Gastrocnemius medialis (tissue), 4 donors: ENCODE measurements around the gene ERFL.
"Not testable (repeated sequence)": the region's sequence is repeated elsewhere in the genome, so short reads cannot be mapped to it uniquely, and the experiment has no call there.

Experiments used
- POLR2A ChIP-seq, 2 donors: fragments of 450-650 bp; IDR thresholded peaks; one replicate each; pipeline ENCODE4 v1.6.1; 2017; ENCODE audit warnings: antibody characterized with exemption in 2 of 2, mild to moderate bottlenecking in 2 of 2, moderate library complexity in 2 of 2
- TF ChIP-seq, protein P1 (sequence below), 5 experiments: fragments of 450-650 bp in 3 of 5; fragments of 200-600 bp in 2 of 5; sonication (generic) in 2 of 5; IDR thresholded peaks in 4 of 5; conservative IDR thresholded peaks in 1 of 5; 1 replicate in 4 of 5; 2 replicates in 1 of 5; pipeline ENCODE4 v1.5.1; 2016 to 2019; ENCODE audit warnings: antibody characterized with exemption in 5 of 5, mild to moderate bottlenecking in 3 of 5, moderate library complexity in 3 of 5

DNA sequence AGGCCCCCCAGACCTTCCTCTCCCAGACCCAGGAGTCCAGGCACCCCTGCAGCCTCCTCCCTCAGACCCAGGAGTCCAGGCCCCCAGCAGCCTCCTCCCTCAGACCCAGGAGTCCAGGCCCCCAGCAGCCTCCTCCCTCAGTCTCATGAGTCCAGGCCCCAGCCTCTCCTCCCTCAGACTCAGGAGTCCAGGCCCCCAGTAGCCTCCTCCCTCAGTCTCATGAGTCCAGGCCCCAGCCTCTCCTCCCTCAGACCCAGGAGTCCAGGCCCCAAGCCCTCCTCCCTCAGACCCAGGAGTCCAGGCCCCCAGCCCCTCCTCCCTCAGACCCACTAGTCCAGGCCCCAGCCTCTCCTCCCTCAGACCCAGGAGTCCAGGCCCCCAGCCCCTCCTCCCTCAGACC lies 11.0 kb upstream of the ERFL start:
- TF ChIP-seq, protein P1, sequence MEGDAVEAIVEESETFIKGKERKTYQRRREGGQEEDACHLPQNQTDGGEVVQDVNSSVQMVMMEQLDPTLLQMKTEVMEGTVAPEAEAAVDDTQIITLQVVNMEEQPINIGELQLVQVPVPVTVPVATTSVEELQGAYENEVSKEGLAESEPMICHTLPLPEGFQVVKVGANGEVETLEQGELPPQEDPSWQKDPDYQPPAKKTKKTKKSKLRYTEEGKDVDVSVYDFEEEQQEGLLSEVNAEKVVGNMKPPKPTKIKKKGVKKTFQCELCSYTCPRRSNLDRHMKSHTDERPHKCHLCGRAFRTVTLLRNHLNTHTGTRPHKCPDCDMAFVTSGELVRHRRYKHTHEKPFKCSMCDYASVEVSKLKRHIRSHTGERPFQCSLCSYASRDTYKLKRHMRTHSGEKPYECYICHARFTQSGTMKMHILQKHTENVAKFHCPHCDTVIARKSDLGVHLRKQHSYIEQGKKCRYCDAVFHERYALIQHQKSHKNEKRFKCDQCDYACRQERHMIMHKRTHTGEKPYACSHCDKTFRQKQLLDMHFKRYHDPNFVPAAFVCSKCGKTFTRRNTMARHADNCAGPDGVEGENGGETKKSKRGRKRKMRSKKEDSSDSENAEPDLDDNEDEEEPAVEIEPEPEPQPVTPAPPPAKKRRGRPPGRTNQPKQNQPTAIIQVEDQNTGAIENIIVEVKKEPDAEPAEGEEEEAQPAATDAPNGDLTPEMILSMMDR (IDR thresholded peaks at IDR 0.05 in 4 of 5, conservative IDR thresholded peaks at IDR 0.05 in 1 of 5): not testable (repeated sequence)
- not testable (repeated sequence) for TF ChIP-seq POLR2A (IDR thresholded peaks at IDR 0.05)
